H1 (cell line): ENCODE measurements around the gene ABHD10. TPM values are rescaled to one million over a fixed set of nuclear protein-coding genes. Genes with fewer than 3 reads are reported as not detected.

Source experiments
- ATF2 ChIP-seq: IDR thresholded peaks from 2 replicates; pipeline ENCODE4 v1.6.1; 2012; ENCODE audit warnings: low read length, inconsistent platforms
- CREB1 ChIP-seq: IDR thresholded peaks from 2 replicates; pipeline ENCODE4 v1.6.1; 2012; ENCODE audit warnings: inconsistent platforms
- MAFK ChIP-seq: IDR thresholded peaks from 2 replicates; pipeline ENCODE4 v1.6.1; 2012; ENCODE audit warnings: low read depth, mild to moderate bottlenecking, improper control_type of control experiment, low read length
- SP4 ChIP-seq: IDR thresholded peaks from 2 replicates; pipeline ENCODE4 v1.6.1; 2012; ENCODE audit warnings: low read length, inconsistent platforms
- SUZ12 ChIP-seq: fragments of 200-600 bp; sonication (generic); IDR thresholded peaks from 2 replicates; pipeline ENCODE4 v1.6.1; 2012; ENCODE audit warnings: mild to moderate bottlenecking, inconsistent platforms, low read length, moderate library complexity, mixed read lengths
- polyA plus RNA-seq, 7 experiments: library from polyadenylated mRNA; depleted of rRNA in 3 of 7; stranded (reverse) in 5 of 7; unstranded in 2 of 7; fragments of >200 nt in 5 of 7; fragments of 200-250 nt in 2 of 7; gene quantifications; 1 replicate in 5 of 7; 2 replicates in 1 of 7; 4 replicates in 1 of 7; pipeline versions ENCODE4 v1.2.1 to v1.2.3, GENCODE V29; 2011 to 2013; ENCODE audit warnings: missing spikeins in 2 of 7, mixed read lengths in 2 of 7
- total RNA-seq: library from RNA; stranded (reverse); fragmentation: NEBNext Ultra II Directional; extraction: Animal tissue kit (Norgen Biotek cat#: 25700); gene quantifications from 2 replicates; pipeline ENCODE4 v1.2.1, GENCODE V29; 2021

ABHD10 gene
- total and polyA plus RNA-seq, 2 of the 8 experiments (the other 6 are each of a cell fraction or from before 2014, with no cell fraction given) = 10.9 to 24.6 TPM

- TF ChIP-seq ATF2 (no peak), SUZ12 (no peak), CREB1 (no peak), SP4 (no peak), MAFK (peak; percentile 60; the same call in 1 of the 2 replicates)
- TF ChIP-seq, all 59 proteins: peak for 5
Measured at GRCh38 chr3:112013058-112013783, 34.4 kb downstream of the ABHD10 start (continued).
